ENCODE results near the gene LPIN2.

- no peak for TF ChIP-seq CTCF (IDR thresholded peaks at IDR 0.05)
- TF ChIP-seq POLR2A (IDR thresholded peaks at IDR 0.05): no peak
- no peak for TF ChIP-seq POLR2AphosphoS5 (IDR thresholded peaks at IDR 0.05)
Observed at GRCh38 chr18:2969695-2970094, 43.2 kb downstream of the LPIN2 start.

All from breast epithelium (tissue), 3 donors.